ENCODE results near the gene PIRT.

The PIRT gene

DNA sequence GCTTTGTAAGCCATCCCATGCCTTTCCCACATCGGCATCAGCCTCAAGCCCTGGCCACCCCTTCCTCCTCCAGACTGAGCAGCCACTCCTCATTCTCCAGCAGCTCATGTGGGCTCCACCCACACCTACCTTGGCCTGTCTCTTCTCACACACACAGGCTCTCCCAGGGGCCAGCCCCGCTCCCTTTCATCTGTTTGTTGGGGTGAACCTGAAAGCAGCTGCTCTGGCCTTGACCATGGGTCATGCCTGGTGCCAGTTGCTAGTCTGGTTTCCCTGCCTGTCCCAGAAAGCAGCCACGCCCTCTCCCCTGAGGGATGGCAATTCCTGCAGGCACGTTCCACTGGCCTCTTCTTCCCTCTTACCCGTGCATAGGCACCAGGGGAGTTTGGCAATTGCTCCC, 22.6 kb downstream of the PIRT start:
- FAIRE-seq: no peak

DNA sequence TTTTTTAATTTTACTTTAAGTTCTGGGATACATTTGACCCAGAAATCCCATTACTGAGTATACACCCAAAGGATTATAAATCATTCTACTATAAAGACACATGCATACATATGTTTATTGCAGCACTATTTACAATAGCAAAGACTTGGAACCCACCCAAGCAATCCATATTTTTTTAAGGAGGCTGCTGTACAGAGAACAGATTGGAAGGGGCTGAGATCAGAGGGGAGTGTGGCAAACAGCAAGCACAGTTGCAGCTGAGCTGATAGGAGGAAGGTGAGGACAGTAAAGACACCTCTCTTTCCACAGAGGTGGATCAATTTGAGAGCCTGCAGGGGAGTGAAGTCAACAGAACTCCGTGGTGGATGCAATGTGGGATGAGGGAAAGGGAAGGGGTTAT, 23.8 kb downstream of the PIRT start:
- no peak for FAIRE-seq

DNA sequence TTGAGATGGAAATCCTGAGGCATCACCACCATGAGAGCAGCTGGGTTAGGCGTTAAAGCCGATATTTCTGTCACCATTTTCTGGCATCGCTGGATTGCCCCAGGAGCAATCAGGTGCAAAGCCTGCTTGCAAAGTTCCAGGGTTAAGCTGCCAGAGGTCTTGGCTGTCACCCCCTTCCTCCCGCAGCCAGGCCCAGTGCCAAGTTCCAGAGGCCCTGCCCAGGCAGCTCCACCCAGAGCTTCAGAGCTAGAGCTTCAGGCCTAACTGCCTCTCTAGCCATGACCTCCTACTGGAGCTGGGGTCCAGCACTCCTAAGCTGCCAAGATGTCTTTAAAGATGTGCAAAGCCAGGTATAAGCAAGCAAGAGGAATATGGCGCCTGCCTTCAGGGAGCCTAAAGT, 25.2 kb downstream of the PIRT start:
- no peak for FAIRE-seq

DNA sequence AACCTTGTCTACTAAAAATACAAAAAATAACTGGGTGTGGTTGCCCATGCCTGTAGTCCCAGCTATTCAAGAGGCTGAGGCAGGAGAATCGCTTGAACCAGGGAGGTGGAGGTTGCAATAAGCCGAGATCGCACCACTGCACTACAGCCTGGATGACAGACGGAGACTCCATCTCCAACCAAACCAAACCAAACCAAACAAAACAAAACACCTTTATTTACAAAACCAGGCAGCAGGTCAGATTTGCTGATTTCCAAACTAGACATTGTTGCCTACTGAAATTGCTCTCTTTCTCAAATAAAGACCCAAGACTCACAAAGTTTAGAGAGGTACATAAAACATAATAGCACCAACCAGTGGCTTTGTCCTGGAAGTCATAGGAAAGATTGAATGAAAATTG, 28.3 kb downstream of the PIRT start:
- no peak for FAIRE-seq

DNA sequence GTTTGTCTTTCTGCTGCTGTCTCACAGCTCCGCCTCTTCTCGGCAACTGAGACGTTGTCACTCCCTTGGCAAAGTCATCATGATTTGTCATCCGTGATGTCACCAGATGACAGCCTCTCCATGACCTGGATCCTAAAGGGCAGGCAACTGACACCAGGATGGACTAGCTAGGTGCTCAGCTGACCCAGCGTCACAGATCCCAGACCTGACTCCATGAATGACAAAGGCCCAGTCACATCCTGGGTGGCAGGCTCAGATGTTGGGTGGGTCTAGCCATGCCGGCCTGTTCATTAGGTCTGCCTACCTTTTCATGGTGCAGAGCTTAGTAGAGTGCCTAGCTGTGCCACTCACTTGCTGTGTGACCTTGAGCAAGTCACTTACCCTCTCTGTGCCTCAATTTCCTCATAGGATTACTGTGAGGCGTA, 30.2 kb downstream of the PIRT start:
- FAIRE-seq: no peak

DNA sequence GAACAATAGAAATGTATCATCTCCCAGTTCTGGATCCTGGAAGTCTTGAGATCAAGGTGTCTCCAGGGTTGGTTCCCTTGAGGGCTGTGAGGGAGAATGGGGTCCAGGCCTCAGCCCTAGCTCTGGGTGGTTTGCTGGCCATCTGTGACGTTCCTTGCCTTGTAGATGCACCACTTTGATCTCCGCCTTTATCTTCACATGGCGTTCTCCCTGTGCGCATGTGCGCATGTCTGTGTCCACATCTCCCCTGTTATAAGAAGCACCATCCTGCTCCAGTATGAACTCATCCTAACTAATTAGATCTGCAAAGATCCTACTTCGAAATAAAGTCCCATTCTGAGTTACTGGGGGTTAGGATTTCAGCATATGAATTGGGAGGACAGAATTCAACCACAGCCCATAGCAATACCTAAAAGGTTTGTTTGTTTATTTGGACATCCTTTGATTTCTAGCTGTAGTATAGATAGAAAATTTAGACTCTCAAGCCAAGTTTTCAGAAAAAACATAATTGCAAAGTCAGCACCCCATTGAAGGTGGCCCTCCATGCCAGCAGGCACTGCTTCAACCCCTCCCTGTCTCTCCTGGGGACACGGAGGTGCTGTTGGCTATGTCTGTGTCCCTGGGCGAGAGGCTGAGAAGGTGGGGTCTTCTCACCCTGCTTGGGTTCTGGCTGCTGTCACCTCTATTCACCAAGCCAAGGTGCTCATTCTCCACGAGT, 31.2 kb downstream of the PIRT start:
- FAIRE-seq: no peak

DNA sequence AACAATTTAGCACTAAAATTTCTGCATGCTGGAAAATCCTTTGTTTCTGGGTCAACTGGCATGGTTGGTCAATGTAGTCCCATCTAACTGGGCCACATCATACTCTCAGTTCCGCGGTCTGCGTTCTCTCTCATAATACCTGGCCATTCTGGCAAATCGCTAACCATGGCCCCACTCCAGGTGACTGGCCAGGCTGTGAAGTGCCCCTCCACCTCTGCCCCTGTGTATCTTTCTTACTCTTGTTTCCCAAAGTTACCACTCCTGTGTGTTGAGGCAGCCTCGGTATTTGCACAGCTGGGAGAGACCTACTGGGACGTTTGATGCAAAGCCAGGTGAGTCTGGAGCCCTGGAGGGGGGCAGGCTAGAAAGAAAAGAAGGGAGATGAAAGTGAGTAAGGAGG, 32.0 kb downstream of the PIRT start:
- no peak for FAIRE-seq

DNA sequence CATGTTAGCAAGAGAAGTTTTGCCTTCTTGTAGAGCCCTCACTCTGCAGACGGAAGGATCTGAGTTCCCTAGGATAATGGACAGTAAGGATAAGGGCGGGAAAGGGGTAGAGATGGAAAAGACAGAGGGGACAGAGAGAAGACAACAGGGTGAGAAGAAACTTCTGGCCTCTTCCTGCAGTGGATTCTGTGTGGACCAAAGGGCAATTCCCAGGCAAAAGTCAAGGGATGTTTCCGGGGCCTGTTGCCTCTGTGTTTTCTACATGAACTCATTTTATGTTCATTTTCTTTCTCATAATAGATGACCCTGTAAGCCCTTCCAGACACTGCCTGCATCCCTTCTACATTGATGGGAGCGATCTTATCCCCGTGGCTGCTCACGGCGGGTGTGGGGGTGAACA, 33.3 kb downstream of the PIRT start:
- no peak for FAIRE-seq

DNA sequence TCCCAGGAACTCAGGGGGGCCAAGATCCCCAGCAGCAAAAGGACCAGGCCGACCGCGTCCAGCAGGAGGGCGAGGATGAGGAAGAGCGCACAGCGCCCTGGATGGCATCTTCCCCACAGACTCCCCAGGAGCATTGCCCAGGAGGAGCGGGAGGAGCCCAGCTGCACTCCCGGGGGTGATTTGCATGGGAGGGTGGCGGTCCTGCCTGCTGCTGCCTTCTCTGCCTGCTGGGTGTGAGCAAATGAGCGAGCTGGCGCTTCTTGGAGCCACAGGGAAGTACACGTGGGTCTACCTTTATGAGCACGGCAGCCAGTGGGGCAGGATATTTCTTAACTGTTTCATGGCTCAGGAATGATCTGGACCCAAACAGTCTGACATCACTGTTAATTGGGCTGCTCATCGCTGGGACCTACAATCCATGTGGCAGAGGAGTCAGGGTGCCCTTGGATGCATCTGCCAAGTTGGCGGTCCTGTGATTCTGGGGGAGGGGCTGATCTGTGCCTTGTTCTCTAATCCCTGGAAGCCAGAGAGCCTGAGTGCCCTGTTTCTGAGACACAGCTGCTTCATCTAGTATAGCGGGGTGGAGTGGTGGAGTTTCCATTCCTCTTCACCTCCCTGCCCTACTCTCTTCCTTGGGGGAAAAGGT, 33.9 kb downstream of the PIRT start, which contains the start of gene TMEM238L:
Gene TMEM238L (minus strand): TSS at position 270 of the 646 bp plus-strand sequence. CDS start 136 bp downstream, at position 134.
- FAIRE-seq: no peak

DNA sequence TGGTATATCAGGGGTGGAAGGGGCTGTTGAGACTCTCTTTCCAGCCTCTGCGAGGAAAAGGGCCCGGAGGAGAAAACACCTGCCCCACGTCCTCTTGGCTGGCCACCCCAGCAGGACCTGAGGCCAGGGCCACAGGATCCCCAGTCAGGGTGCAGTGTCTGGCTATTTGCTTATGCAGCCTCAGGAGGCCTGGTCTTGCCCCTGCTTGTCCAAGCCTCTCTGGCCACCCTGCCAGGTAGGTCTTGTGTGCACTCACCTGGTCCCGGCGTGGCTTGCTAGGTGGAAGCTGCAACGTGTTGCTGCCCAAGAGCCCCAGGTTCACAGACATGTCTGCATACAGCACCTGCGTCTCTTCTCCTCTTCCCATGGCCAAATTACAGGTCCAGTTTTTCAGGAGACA, 34.5 kb downstream of the PIRT start:
- no peak for FAIRE-seq

DNA sequence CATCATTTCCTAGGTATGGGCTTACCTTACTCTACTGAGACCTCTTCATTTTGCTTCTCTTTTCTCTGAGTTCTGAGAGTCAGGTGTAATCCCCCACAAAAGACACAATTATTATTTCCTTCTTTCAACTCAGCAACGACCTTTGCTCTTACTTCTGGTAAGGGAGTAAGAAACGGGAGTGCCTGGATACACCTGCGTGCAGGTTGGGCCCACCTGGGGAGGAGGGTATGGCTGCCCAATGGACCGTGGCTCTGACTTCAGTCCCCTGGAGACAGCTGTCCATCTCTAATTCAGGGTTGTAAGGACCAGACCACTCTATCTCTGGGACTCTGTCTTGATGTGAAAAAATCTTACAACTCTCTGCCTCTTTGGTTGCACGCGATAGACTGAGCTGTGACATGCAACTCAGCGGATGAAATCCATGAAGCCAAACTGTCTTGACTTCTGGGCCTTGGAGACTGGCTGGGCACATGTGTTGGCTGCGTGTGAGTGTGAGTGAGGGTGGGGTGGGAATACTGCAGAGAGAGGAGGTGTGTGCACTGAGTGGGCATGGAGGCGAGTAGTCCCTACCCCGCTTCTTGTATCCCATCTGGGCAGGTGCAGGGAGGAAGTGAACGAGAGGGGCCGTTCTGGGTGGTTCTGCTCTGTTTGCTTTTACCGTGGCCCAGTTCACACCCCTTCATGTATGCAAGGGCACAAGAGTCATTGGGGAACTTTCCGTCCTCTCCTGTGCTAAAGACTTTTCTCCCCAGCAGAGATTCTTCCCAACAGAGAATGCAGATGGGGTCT, 35.2 kb downstream of the PIRT start:
- no peak for FAIRE-seq

DNA sequence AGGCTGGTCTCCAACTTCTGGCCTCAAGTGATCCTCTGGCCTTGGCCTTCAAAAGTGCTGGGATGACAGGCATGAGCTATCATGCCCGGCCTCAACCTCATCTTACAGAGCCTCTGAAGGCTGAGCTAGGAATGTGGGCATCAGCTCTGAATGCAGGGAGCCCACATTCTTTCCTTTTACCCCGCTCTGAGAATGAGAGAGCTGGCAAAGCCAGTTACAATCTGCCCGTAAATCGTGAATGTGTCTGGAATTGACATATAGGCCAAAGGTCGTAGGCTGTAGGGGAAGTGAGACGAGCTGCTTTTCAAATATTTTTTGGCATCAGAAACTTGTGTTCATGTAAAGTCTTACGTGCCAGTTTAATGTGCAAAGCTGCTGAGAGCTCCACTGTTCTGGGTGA, 38.5 kb downstream of the PIRT start:
- FAIRE-seq: no peak

DNA sequence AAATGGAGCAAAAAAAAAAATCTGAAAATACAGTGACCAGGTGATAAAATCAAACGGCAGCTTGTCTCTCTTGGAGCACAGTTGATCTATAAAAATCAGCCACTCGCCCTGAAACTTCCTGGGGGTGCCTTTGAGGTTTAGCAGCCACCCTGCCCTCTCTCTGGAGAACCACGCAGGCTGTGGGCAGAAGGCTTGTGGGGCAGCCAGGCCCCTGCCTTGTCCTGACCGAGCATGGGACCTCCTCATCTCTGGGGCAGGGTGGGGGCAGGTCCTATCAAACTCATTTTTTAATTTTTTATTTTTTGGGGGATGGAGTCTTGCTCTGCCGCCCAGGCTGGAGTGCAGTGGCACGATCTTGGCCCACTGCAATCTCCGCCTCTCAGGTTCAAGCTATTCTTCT, 39.0 kb downstream of the PIRT start:
- FAIRE-seq: no peak

DNA sequence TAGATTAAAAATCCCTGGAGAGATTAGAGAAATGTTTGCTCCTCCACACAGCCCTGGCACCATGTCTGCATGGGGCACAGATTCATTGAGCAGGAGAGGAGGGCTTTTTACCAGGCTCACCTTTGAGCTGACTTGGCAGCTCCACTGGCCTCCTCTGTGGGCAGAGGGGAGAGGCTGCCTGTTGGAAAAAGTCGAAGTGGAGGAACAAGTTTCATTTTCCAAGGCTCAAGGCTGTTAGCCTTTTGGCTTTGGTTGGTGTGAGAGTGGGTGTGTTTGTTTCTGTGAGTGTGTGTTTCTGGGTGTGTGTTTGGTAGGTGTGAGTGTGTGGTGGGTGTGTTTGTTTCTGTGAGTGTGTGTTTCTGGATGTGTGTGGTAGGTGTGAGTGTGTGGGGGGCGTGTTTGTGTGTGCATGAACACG, 39.5 kb downstream of the PIRT start:
- no peak for FAIRE-seq

DNA sequence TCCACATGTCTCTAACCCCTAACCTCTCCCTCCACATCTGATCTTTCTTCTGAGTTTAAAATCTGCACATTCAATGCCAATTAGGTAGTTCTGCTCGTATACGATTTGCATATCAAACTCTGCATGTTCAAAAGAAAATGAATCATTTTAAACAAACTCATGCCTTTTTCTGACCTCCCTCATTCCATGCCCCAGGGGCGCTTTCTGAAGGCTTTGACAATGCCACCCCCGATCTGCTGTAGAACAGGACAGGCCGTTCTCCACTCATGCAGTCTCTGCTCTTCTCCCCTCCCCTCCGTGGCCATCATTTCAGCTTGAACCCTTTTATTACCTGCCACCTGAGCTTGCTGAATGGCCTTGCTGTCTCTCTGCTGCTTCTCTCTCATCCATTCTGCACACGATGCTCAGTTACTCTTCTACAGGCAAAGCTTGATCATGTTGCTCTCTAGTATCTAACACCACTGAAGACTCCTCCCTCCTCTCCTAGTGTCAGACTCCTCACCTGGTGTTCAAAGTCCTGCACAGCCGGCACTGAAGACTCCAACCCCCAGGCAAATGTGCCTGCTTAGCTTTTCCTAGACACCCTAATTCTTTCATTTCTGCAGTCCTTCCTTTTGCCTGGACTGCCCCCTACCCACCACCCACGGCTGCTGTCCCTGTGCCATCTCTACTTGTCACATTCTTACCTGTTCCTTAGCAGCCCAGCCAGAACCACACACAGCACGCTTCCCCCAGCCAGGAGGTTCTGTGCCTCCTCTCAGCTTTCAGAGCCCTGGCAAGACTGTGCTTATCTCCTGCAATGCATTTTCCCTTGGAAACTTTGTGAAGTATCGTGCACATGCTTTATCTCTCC, 40.2 kb downstream of the PIRT start:
- FAIRE-seq: no peak

DNA sequence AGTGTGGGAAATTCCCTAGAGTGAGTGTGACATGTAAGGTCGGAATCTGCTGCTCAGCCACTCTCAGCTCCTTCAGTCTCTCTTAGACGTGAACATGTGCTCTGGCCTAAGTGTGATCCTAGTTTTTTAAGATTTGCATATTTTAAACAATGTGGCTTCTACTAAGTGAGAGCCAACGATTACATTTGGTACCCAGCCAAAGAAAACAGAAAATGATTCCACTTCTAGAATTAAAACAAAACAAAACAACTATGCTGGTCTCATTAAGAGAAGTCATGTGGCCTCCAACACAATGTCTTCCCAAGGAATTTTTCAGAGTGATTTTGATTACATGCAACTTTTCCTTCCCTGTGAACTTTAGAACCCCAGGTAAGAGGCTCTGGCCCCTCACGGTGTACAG, 44.1 kb downstream of the PIRT start:
- no peak for FAIRE-seq

DNA sequence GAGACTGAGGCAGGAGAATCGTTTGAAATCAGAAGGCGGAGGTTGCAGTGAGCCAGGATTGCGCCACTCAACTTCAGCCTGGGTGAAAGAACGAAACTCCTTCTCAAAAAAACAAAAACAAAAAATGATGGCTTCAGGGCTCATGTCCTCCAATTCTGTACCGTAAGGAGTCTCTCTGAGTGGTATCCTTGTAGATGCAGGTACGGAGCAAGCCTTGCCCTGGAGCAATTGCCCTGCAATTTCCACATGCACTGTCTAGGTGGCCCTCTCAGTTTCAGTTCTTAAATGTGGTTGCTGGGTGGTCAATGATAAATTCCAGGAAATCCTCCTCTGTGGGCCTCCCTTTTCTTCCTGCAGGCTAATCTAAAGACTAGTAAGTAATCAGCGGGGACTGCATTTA, 44.6 kb downstream of the PIRT start:
- no peak for FAIRE-seq

DNA sequence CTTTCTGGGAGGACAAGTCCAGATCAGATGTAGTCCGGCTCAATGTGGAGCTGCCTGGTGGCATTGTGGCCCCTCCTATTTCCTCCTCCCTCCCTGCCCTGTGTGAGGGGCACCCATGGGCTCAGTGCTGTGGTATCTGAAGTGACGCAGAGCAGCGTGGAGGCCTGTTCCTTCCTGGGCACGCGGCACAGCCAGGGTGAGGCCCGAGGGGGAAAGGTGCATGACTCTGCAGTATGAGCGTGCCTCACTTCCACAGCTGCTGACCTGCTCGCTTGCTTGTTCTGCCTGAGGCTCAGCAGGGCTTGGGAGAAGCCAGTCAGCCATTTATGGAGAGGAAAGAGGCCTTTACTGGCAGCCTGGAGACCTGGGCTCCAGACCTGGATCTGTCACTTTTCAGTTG, 45.7 kb downstream of the PIRT start:
- no peak for FAIRE-seq

DNA sequence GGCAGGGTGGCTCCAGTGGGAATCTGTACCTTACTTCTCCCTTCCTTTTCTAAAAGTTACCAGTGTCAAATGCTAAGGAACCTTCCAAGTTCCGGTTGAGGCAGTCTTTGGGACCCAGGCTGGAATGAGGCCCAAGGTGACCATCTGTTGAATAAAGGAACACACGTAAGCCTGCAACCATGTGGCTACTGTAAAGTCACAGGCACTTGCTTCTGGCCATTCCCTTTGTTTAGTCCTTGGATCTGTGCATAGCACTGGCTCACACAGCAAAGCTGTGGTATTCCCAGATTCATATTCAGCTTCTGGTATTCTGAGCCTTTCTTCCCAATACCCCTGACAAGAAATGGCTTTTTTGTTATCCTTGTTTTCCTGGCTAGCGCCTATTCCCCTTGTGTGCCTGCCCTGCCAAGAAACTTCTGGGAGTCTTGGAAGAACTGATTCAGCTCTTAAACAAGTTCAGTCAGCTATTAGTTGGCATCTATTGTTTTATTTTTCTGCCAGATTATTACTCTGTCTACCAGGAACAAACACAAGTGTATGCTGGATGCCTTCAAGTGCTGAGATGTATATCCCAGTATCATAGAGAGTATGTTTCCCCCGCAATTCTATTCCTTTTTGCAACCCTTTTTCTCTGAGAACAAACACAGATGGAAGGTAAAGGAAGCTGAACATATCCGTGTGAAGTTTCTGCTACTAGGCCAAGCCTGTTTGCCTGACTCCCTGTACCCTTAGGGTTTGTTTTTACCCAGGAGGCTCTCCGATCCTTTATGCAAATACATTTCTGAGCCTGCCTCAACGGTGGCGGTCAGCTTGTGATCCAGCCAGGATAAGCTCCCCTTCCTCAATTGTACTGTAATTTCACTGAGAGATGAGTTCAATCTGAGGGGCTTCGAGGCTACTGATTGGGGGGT, 47.1 kb downstream of the PIRT start:
- FAIRE-seq: no peak

DNA sequence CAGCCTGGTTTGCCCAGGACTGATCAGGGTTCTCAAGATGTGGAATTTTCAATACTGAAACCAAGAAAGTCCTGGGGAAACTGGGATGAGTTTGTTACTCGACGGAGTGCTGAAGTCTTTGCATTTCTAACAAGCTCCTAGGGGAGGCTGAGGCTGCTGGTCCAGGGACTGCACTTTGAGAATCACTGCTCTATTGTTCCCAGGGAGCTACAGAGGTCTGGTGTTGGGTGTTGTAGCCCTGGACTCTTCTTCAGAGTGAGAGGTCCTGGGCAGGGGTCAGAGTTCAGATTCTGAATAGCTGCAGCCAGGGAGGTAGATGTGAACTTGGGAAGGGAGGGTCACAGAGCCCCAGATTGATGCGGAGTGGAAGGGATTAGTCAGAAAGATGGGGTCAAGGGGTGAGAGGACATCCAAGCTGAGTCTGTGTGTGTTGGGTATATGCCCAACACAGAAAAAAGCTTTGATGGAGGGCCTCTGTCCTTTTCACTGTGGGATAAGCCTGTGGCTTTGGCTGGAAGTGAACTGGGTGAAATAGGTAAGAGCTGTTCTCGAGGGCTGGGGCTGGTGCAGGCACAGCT, 48.1 kb downstream of the PIRT start:
- no peak for FAIRE-seq

DNA sequence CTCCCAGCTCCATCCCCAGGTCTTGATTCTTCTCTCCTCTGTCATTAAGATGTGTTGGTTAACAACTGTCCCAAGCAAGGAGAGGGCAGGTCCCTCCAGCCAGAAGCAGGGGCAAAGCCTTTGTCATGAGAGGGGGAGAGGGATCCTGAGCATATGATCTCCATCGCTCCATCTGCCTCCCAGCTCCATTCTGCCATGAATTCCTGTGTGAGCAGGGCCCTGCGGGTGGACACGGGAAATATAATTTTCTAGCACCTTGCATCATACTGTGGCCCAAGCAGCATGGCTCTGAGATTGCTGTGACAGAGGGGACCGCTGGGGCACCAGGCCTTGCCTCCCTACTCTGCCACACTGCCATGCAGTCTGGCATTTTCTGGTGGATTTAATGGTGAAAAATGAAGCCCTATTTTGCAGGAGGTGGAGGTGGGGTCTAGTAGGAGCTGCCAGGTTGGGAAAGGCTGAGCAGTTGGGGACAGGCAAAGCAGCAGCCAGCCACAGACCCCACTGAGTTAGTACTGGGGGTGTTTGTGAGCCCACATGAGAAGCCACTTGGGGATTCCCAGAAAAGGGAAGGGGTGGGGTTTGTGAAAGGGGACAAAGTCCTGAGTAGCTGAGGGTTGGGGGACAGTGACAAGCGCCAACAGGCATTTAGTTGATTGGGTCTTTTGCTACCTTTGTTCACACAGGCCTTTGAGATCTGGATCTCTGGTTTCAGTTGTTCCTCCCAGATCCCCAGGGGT, 50.4 kb downstream of the PIRT start:
- FAIRE-seq: no peak

All from G401.6 (cell line).